CD8-positive, alpha-beta memory T cell (primary cell): Measurements from ENCODE around the gene KRTAP9-8. TPM values are rescaled to one million over a fixed set of nuclear protein-coding genes. Genes with fewer than 3 reads are reported as not detected.
A peak's percentile ranks its signal among the peaks of the same experiment; 100 is the strongest.

Source experiments
- CTCF ChIA-PET: fragments of 350-600 bp; sonication (Branson Sonifier 250); formaldehyde crosslinking; loops from one replicate; lab custom pipeline; 2021; ENCODE audit warnings: antibody characterized with exemption; lab: Charles Lee
- POLR2A ChIA-PET: fragments of 350-600 bp; sonication (Branson Sonifier 250); formaldehyde crosslinking; loops from one replicate; lab custom pipeline; 2021; ENCODE audit warnings: antibody characterized with exemption; lab: Charles Lee
- DNase-seq, 5 donors: peaks; one replicate each; pipeline versions ENCODE4 v3.0.0 to v3.0.0-alpha.2; 2020 to 2022; ENCODE audit warnings: mixed read lengths in 1 of 5
- H3K27ac ChIP-seq: one replicate; pipeline ENCODE4 v1.7.0; 2013; ENCODE audit warnings: low read depth, mild to moderate bottlenecking, low read length, moderate library complexity
- H3K27me3 ChIP-seq: 2 replicates; pipeline ENCODE4 v1.7.0; 2013; ENCODE audit warnings: low read length, mild to moderate bottlenecking; ENCODE audit not compliant: insufficient read depth, poor library complexity, severe bottlenecking
- H3K36me3 ChIP-seq: 2 replicates; pipeline ENCODE4 v1.7.0; 2013; ENCODE audit warnings: mild to moderate bottlenecking, low read length, moderate library complexity; ENCODE audit not compliant: insufficient read depth
- H3K4me1 ChIP-seq: 2 replicates; pipeline ENCODE4 v1.7.0; 2013; ENCODE audit warnings: mild to moderate bottlenecking, low read length, moderate library complexity; ENCODE audit not compliant: insufficient read depth
- H3K4me3 ChIP-seq: 2 replicates; pipeline ENCODE4 v1.7.0; 2013; ENCODE audit warnings: mild to moderate bottlenecking, low read length
- H3K9me3 ChIP-seq: 2 replicates; pipeline ENCODE4 v1.7.0; 2013; ENCODE audit warnings: mild to moderate bottlenecking, low read length
- H3K27ac Mint-ChIP-seq, 8 donors: one replicate each; pipeline ENCODE4 v1.8.0; 2020 to 2021; ENCODE audit warnings: mixed read lengths in 8 of 8, mild to moderate bottlenecking in 6 of 8, inconsistent platforms in 3 of 8, moderate library complexity in 3 of 8
- H3K27me3 Mint-ChIP-seq, 2 donors: one replicate each; pipeline ENCODE4 v1.8.0; 2020 to 2021; ENCODE audit warnings: mixed read lengths in 2 of 2, mild to moderate bottlenecking in 1 of 2, moderate library complexity in 1 of 2
- H3K36me3 Mint-ChIP-seq, 3 donors: one replicate each; pipeline ENCODE4 v1.8.0; 2020 to 2021; ENCODE audit warnings: mixed read lengths in 3 of 3, inconsistent platforms in 1 of 3, mild to moderate bottlenecking in 1 of 3
- H3K4me1 Mint-ChIP-seq, 3 donors: one replicate each; pipeline ENCODE4 v1.8.0; 2020 to 2021; ENCODE audit warnings: mixed read lengths in 3 of 3, inconsistent platforms in 1 of 3, mild to moderate bottlenecking in 1 of 3
- H3K4me3 Mint-ChIP-seq, 7 donors: one replicate each; pipeline ENCODE4 v1.8.0; 2020 to 2021; ENCODE audit warnings: mixed read lengths in 7 of 7, mild to moderate bottlenecking in 6 of 7, moderate library complexity in 4 of 7, inconsistent platforms in 2 of 7
- H3K9me3 Mint-ChIP-seq, 5 donors: one replicate each; pipeline ENCODE4 v1.8.0; 2020 to 2022; ENCODE audit warnings: mixed read lengths in 5 of 5, mild to moderate bottlenecking in 3 of 5, moderate library complexity in 2 of 5, inconsistent platforms in 1 of 5
- polyA plus RNA-seq: library from polyadenylated mRNA; unstranded; fragments of 300-500 nt; fragmentation: Illumina TruSeq; gene quantifications from one replicate; pipeline ENCODE4 v1.2.3, GENCODE V29; 2021
- total RNA-seq, 2 experiments: library from RNA; stranded (reverse); gene quantifications; one replicate each; pipeline ENCODE4 v1.2.3, GENCODE V29; 2021

The KRTAP9-8 gene
- total and polyA plus RNA-seq, 3 experiments from 2014 or later: not detected

DNA sequence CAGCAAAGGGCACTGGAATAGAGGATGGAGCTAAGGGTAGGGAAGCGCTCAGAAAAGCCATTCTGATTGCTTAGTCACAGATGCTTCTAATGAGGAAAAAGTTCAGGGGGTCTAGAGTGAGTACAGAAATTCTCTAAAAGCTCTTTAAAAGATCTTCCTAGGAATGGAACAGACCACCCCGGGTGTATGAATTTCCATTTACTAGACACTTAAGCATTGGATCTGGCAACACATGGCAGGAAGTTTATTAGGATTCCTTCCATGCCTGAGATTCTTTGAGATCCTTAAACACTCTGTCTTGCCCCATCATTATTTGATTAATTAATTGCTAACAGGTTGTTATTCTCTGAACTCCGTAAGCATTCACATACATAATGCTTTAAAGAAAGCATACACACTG lies 46.2 kb downstream of the KRTAP9-8 start:
- Mint-ChIP-seq H3K9me3 (peaks cover 0 to 2% (median 0%) of the 10 kb centered on the region in 5 donors), H3K4me3 (no peak overlapping the region), H3K27me3 (peaks cover 6 to 31% of the 10 kb centered on the region in 2 donors), H3K4me1 (peaks cover 4 to 8% (median 6%) of the 10 kb centered on the region in 3 donors), H3K27ac (no peak overlapping the region), H3K36me3 (peaks cover 0 to 3% (median 0%) of the 10 kb centered on the region in 3 donors)
- H3K4me3 ChIP-seq: no peak overlapping the region
- H3K36me3 ChIP-seq: no peaks in the 10 kb centered on the region
- ChIA-PET CTCF (no interaction called here), POLR2A (no interaction called here)
- no peak overlapping the region for H3K27ac ChIP-seq
- H3K9me3 ChIP-seq: no peaks in the 10 kb centered on the region
- no peaks in the 10 kb centered on the region for H3K27me3 ChIP-seq
- H3K4me1 ChIP-seq: no peaks in the 10 kb centered on the region
- no peak for DNase-seq

- Mint-ChIP-seq H3K27ac (peak overlapping the region in 1 of 8 donors; percentile 24), H3K36me3 (peaks cover 0 to 3% (median 0%) of the 10 kb centered on the region in 3 donors), H3K4me1 (peaks cover 4 to 8% (median 6%) of the 10 kb centered on the region in 3 donors), H3K4me3 (no peak overlapping the region), H3K27me3 (peaks cover 6 to 31% of the 10 kb centered on the region in 2 donors), H3K9me3 (peaks cover 0 to 2% (median 0%) of the 10 kb centered on the region in 5 donors)
- DNase-seq: no peak
- Histone ChIP-seq H3K9me3 (no peaks in the 10 kb centered on the region), H3K27me3 (no peaks in the 10 kb centered on the region), H3K36me3 (no peaks in the 10 kb centered on the region), H3K4me3 (no peak overlapping the region), H3K27ac (no peak overlapping the region), H3K4me1 (no peaks in the 10 kb centered on the region)
- ChIA-PET POLR2A (no interaction called here), CTCF (no interaction called here)
Measured at GRCh38 chr17:41284546-41284945, 46.7 kb downstream of the KRTAP9-8 start.

GRCh38 chr17:41287050-41287449 lies 49.3 kb downstream of the KRTAP9-8 start:
- Histone ChIP-seq H3K27ac (no peak overlapping the region), H3K4me3 (no peak overlapping the region), H3K36me3 (no peaks in the 10 kb centered on the region), H3K4me1 (no peaks in the 10 kb centered on the region), H3K27me3 (no peaks in the 10 kb centered on the region), H3K9me3 (no peaks in the 10 kb centered on the region)
- ChIA-PET CTCF (interaction anchor here (1.3 kb wide), 1 partner anchor 22 kb away, joined by 4 read pairs; no protein-coding TSS in a partner anchor), POLR2A (no interaction called here)
- Mint-ChIP-seq H3K9me3 (no peaks in the 10 kb centered on the region), H3K27me3 (peaks cover 0 to 26% of the 10 kb centered on the region in 2 donors), H3K27ac (no peak overlapping the region), H3K4me1 (peaks cover 4 to 8% (median 6%) of the 10 kb centered on the region in 3 donors), H3K36me3 (no peaks in the 10 kb centered on the region), H3K4me3 (no peak overlapping the region)
- no peak for DNase-seq

Other genes with a start within 250 kb of the KRTAP9-8 start
Only the 30 nearest of the 41 such genes appear.
- gene KRTAP2-2, start 182.8 kb upstream of the KRTAP9-8 start, total RNA-seq: not detected
- gene KRTAP2-2, start 182.8 kb upstream of the KRTAP9-8 start, polyA plus RNA-seq: not detected
- not detected for gene KRTAP2-3, start 177.9 kb upstream of the KRTAP9-8 start, total RNA-seq
- gene KRTAP2-3, start 177.9 kb upstream of the KRTAP9-8 start, polyA plus RNA-seq: not detected
- not detected for gene KRTAP2-4, start 172.1 kb upstream of the KRTAP9-8 start, total RNA-seq
- not detected for gene KRTAP2-4, start 172.1 kb upstream of the KRTAP9-8 start, polyA plus RNA-seq
- gene KRTAP4-7, start 153.8 kb upstream of the KRTAP9-8 start, total RNA-seq: not detected
- not detected for gene KRTAP4-7, start 153.8 kb upstream of the KRTAP9-8 start, polyA plus RNA-seq
- not detected for gene KRTAP4-8, start 139.9 kb upstream of the KRTAP9-8 start, total RNA-seq
- not detected for gene KRTAP4-8, start 139.9 kb upstream of the KRTAP9-8 start, polyA plus RNA-seq
- gene KRTAP4-16, start 135.8 kb upstream of the KRTAP9-8 start, total RNA-seq: not detected
- gene KRTAP4-16, start 135.8 kb upstream of the KRTAP9-8 start, polyA plus RNA-seq: not detected
- not detected for gene KRTAP4-9, start 132.6 kb upstream of the KRTAP9-8 start, total RNA-seq
- gene KRTAP4-9, start 132.6 kb upstream of the KRTAP9-8 start, polyA plus RNA-seq: not detected
- gene KRTAP4-11, start 119.6 kb upstream of the KRTAP9-8 start, total RNA-seq: not detected
- not detected for gene KRTAP4-11, start 119.6 kb upstream of the KRTAP9-8 start, polyA plus RNA-seq
- not detected for gene KRTAP4-12, start 113.8 kb upstream of the KRTAP9-8 start, total RNA-seq
- not detected for gene KRTAP4-12, start 113.8 kb upstream of the KRTAP9-8 start, polyA plus RNA-seq
- gene KRTAP4-6, start 97.5 kb upstream of the KRTAP9-8 start, total RNA-seq: not detected
- gene KRTAP4-6, start 97.5 kb upstream of the KRTAP9-8 start, polyA plus RNA-seq: 0.35 TPM
- gene KRTAP4-5, start 88.2 kb upstream of the KRTAP9-8 start, total RNA-seq: not detected
- gene KRTAP4-5, start 88.2 kb upstream of the KRTAP9-8 start, polyA plus RNA-seq: not detected
- gene KRTAP4-4, start 77.3 kb upstream of the KRTAP9-8 start, total RNA-seq: not detected
- gene KRTAP4-4, start 77.3 kb upstream of the KRTAP9-8 start, polyA plus RNA-seq: not detected
- gene KRTAP4-3, start 69.8 kb upstream of the KRTAP9-8 start, total RNA-seq: not detected
- not detected for gene KRTAP4-3, start 69.8 kb upstream of the KRTAP9-8 start, polyA plus RNA-seq
- not detected for gene KRTAP4-2, start 59.8 kb upstream of the KRTAP9-8 start, total RNA-seq
- not detected for gene KRTAP4-2, start 59.8 kb upstream of the KRTAP9-8 start, polyA plus RNA-seq
- not detected for gene KRTAP4-1, start 53.1 kb upstream of the KRTAP9-8 start, total RNA-seq
- not detected for gene KRTAP4-1, start 53.1 kb upstream of the KRTAP9-8 start, polyA plus RNA-seq
- gene KRTAP9-1, start 48.1 kb upstream of the KRTAP9-8 start, total RNA-seq: not detected
- not detected for gene KRTAP9-1, start 48.1 kb upstream of the KRTAP9-8 start, polyA plus RNA-seq
- gene KRTAP9-2, start 11.4 kb upstream of the KRTAP9-8 start, total RNA-seq: not detected
- gene KRTAP9-2, start 11.4 kb upstream of the KRTAP9-8 start, polyA plus RNA-seq: not detected
- gene KRTAP9-3, start 5.5 kb upstream of the KRTAP9-8 start, total RNA-seq: not detected
- not detected for gene KRTAP9-3, start 5.5 kb upstream of the KRTAP9-8 start, polyA plus RNA-seq
- gene KRTAP9-4, start 11.7 kb downstream of the KRTAP9-8 start, total RNA-seq: not detected
- gene KRTAP9-4, start 11.7 kb downstream of the KRTAP9-8 start, polyA plus RNA-seq: not detected
- not detected for gene KRTAP9-9, start 17.4 kb downstream of the KRTAP9-8 start, total RNA-seq
- gene KRTAP9-9, start 17.4 kb downstream of the KRTAP9-8 start, polyA plus RNA-seq: not detected
- gene KRTAP9-6, start 27.4 kb downstream of the KRTAP9-8 start, total RNA-seq: not detected
- not detected for gene KRTAP9-6, start 27.4 kb downstream of the KRTAP9-8 start, polyA plus RNA-seq
- gene KRTAP9-7, start 37.7 kb downstream of the KRTAP9-8 start, total RNA-seq: not detected
- gene KRTAP9-7, start 37.7 kb downstream of the KRTAP9-8 start, polyA plus RNA-seq: not detected
- gene KRTAP29-1, start 64.9 kb downstream of the KRTAP9-8 start, total RNA-seq: not detected
- gene KRTAP29-1, start 64.9 kb downstream of the KRTAP9-8 start, polyA plus RNA-seq: 0.22 TPM
- gene KRTAP16-1, start 71.3 kb downstream of the KRTAP9-8 start, total RNA-seq: not detected
- 0.58 TPM for gene KRTAP16-1, start 71.3 kb downstream of the KRTAP9-8 start, polyA plus RNA-seq
- gene KRTAP17-1, start 77.7 kb downstream of the KRTAP9-8 start, total RNA-seq: not detected
- not detected for gene KRTAP17-1, start 77.7 kb downstream of the KRTAP9-8 start, polyA plus RNA-seq
- gene KRT33A, start 112.8 kb downstream of the KRTAP9-8 start, total RNA-seq: not detected
- not detected for gene KRT33A, start 112.8 kb downstream of the KRTAP9-8 start, polyA plus RNA-seq
- gene KRT33B, start 131.8 kb downstream of the KRTAP9-8 start, total RNA-seq: not detected
- not detected for gene KRT33B, start 131.8 kb downstream of the KRTAP9-8 start, polyA plus RNA-seq
- gene KRT34, start 144.3 kb downstream of the KRTAP9-8 start, total RNA-seq: not detected
- gene KRT34, start 144.3 kb downstream of the KRTAP9-8 start, polyA plus RNA-seq: not detected
- not detected for gene KRT31, start 159.6 kb downstream of the KRTAP9-8 start, total RNA-seq
- gene KRT31, start 159.6 kb downstream of the KRTAP9-8 start, polyA plus RNA-seq: not detected
- not detected for gene KRT37, start 186.6 kb downstream of the KRTAP9-8 start, total RNA-seq
- not detected for gene KRT37, start 186.6 kb downstream of the KRTAP9-8 start, polyA plus RNA-seq